Gastrocnemius medialis (tissue), 4 donors: ENCODE measurements around the gene MACROD2. TPM values are rescaled to one million over a fixed set of nuclear protein-coding genes. Genes with fewer than 3 reads are reported as not detected.

Source experiments
- ATAC-seq, 2 donors: fragments of 150-250 bp; one replicate each; pipeline ENCODE4 v1.9.1; 2016
- DNase-seq, 2 donors: peaks; one replicate each; pipeline ENCODE4 v3.0.0-alpha.2; 2019
- H3K27ac ChIP-seq, 4 donors: fragments of 200-600 bp; sonication (generic); 1 replicate in 1 of 4; 2 replicates in 3 of 4; pipeline ENCODE4 v1.5.1; 2016 to 2018; ENCODE audit warnings: mild to moderate bottlenecking in 2 of 4, moderate library complexity in 1 of 4
- H3K27me3 ChIP-seq, 3 donors: fragments of 200-600 bp; sonication (generic) in 2 of 3; 1 replicate in 1 of 3; 2 replicates in 2 of 3; pipeline versions ENCODE4 v1.5.1 to v1.6.0; 2016 to 2019; ENCODE audit warnings: mild to moderate bottlenecking in 1 of 3, moderate library complexity in 1 of 3
- H3K36me3 ChIP-seq, 2 donors: fragments of 200-600 bp; sonication (generic) in 1 of 2; one replicate each; pipeline ENCODE4 v1.5.1; 2017 to 2018
- H3K4me1 ChIP-seq, 2 donors: fragments of 200-600 bp; sonication (generic) in 1 of 2; one replicate each; pipeline ENCODE4 v1.5.1; 2016 to 2017; ENCODE audit warnings: mild to moderate bottlenecking in 2 of 2
- H3K4me3 ChIP-seq, 4 donors: fragments of 200-600 bp; sonication (generic) in 3 of 4; 1 replicate in 1 of 4; 2 replicates in 3 of 4; pipeline ENCODE4 v1.5.1; 2016 to 2019; ENCODE audit warnings: mild to moderate bottlenecking in 2 of 4
- H3K9me3 ChIP-seq, 3 donors: fragments of 200-600 bp; sonication (generic) in 2 of 3; 1 replicate in 1 of 3; 2 replicates in 2 of 3; pipeline ENCODE4 v1.5.1; 2016 to 2019
- CTCF ChIP-seq, 5 experiments: fragments of 450-650 bp in 3 of 5; fragments of 200-600 bp in 2 of 5; sonication (generic) in 2 of 5; IDR thresholded peaks in 4 of 5; conservative IDR thresholded peaks in 1 of 5; 1 replicate in 4 of 5; 2 replicates in 1 of 5; pipeline ENCODE4 v1.5.1; 2016 to 2019; ENCODE audit warnings: antibody characterized with exemption in 5 of 5, mild to moderate bottlenecking in 3 of 5, moderate library complexity in 3 of 5
- POLR2A ChIP-seq, 2 donors: fragments of 450-650 bp; IDR thresholded peaks; one replicate each; pipeline ENCODE4 v1.6.1; 2017; ENCODE audit warnings: antibody characterized with exemption in 2 of 2, mild to moderate bottlenecking in 2 of 2, moderate library complexity in 2 of 2
- in situ Hi-C, 4 donors: fragments of 200-750 bp; cut with MboI; loops; one replicate each; pipeline versions ENCODE4 v1.15.0 to v1.8.0; 2017; ENCODE audit warnings: low sequenced_read_pairs in 4 of 4
- intact Hi-C: fragments of 100-400 bp; cut with DNase I; formaldehyde crosslinking; loops from one replicate; pipeline ENCODE4 v1.15.1; 2023; ENCODE audit warnings: low total_unique reads
- total RNA-seq, 4 donors: library from RNA; depleted of rRNA; stranded (reverse); fragments of >200 nt; gene quantifications; one replicate each; pipeline versions ENCODE4 v1.1.0 to v1.2.3, GENCODE V29; 2016

MACROD2 gene
- total RNA-seq, 4 donors from 2014 or later: 1.8 to 10.2 (median 3.6) TPM

- no peaks in the 10 kb centered on the region for H3K27me3 ChIP-seq
- H3K36me3 ChIP-seq: no peaks in the 10 kb centered on the region
- TF ChIP-seq POLR2A (IDR thresholded peaks at IDR 0.05): no peak
- TF ChIP-seq CTCF (IDR thresholded peaks at IDR 0.05 in 4 of 5, conservative IDR thresholded peaks at IDR 0.05 in 1 of 5): no peak
- no peak for DNase-seq
- no peak for ATAC-seq
- no peaks in the 10 kb centered on the region for H3K4me1 ChIP-seq
- no peak overlapping the region for H3K27ac ChIP-seq
- in situ Hi-C loops: no loop called here
- intact Hi-C loops: no loop called here
- no peak overlapping the region for H3K4me3 ChIP-seq
- no peaks in the 10 kb centered on the region for H3K9me3 ChIP-seq
Measured at GRCh38 chr20:14853079-14853478, 857.8 kb downstream of the MACROD2 start.

GRCh38 chr20:14855171-14855570, 859.9 kb downstream of the MACROD2 start:
- no peak overlapping the region for H3K27ac ChIP-seq
- in situ Hi-C loops: no loop called here
- H3K4me3 ChIP-seq: no peak overlapping the region
- H3K4me1 ChIP-seq: no peaks in the 10 kb centered on the region
- TF ChIP-seq POLR2A (IDR thresholded peaks at IDR 0.05) (no peak), CTCF (IDR thresholded peaks at IDR 0.05 in 4 of 5, conservative IDR thresholded peaks at IDR 0.05 in 1 of 5) (no peak)
- H3K9me3 ChIP-seq: no peaks in the 10 kb centered on the region
- DNase-seq (no peak), ATAC-seq (no peak)
- intact Hi-C loops: no loop called here
- no peaks in the 10 kb centered on the region for H3K27me3 ChIP-seq
- no peaks in the 10 kb centered on the region for H3K36me3 ChIP-seq

GRCh38 chr20:14859627-14860026, 864.3 kb downstream of the MACROD2 start:
- no peak for DNase-seq
- no peaks in the 10 kb centered on the region for H3K9me3 ChIP-seq
- intact Hi-C loops: no loop called here
- TF ChIP-seq POLR2A (IDR thresholded peaks at IDR 0.05) (no peak), CTCF (IDR thresholded peaks at IDR 0.05 in 4 of 5, conservative IDR thresholded peaks at IDR 0.05 in 1 of 5) (no peak)
- ATAC-seq: no peak
- H3K27ac ChIP-seq: no peak overlapping the region
- H3K27me3 ChIP-seq: no peaks in the 10 kb centered on the region
- H3K4me3 ChIP-seq: no peak overlapping the region
- no peaks in the 10 kb centered on the region for H3K4me1 ChIP-seq
- in situ Hi-C loops: no loop called here
- H3K36me3 ChIP-seq: no peaks in the 10 kb centered on the region

- Histone ChIP-seq H3K4me1 (no peaks in the 10 kb centered on the region), H3K27ac (no peak overlapping the region), H3K4me3 (no peak overlapping the region), H3K27me3 (no peaks in the 10 kb centered on the region), H3K9me3 (no peaks in the 10 kb centered on the region), H3K36me3 (no peaks in the 10 kb centered on the region)
- DNase-seq (no peak), ATAC-seq (no peak)
- in situ Hi-C loops (no loop called here), intact Hi-C loops (no loop called here)
- no peak for TF ChIP-seq POLR2A (IDR thresholded peaks at IDR 0.05)
- no peak for TF ChIP-seq CTCF (IDR thresholded peaks at IDR 0.05 in 4 of 5, conservative IDR thresholded peaks at IDR 0.05 in 1 of 5)
Measured at GRCh38 chr20:14860410-14860814, 865.1 kb downstream of the MACROD2 start.

- ATAC-seq (no peak), DNase-seq (no peak)
- intact Hi-C loops (no loop called here), in situ Hi-C loops (no loop called here)
- H3K4me3 ChIP-seq: no peak overlapping the region
- TF ChIP-seq POLR2A (IDR thresholded peaks at IDR 0.05) (no peak), CTCF (IDR thresholded peaks at IDR 0.05 in 4 of 5, conservative IDR thresholded peaks at IDR 0.05 in 1 of 5) (no peak)
- no peaks in the 10 kb centered on the region for H3K36me3 ChIP-seq
- no peaks in the 10 kb centered on the region for H3K9me3 ChIP-seq
- H3K27ac ChIP-seq: no peak overlapping the region
- H3K27me3 ChIP-seq: no peaks in the 10 kb centered on the region
- H3K4me1 ChIP-seq: no peaks in the 10 kb centered on the region
Measured at GRCh38 chr20:14861028-14861699, 865.8 kb downstream of the MACROD2 start.
